ENCODE results near the gene MOXD1.

MOXD1 gene

GRCh38 chr6:132400883-132401617 lies at the start of gene MOXD1:
TSS of gene MOXD1 (minus strand) at chr6:132401475. CDS start at chr6:132401426, 49 bp downstream.
- in situ Hi-C loops (cut with HindIII; ENCODE audit: low sequenced_read_pairs) = no loop called here

DNA sequence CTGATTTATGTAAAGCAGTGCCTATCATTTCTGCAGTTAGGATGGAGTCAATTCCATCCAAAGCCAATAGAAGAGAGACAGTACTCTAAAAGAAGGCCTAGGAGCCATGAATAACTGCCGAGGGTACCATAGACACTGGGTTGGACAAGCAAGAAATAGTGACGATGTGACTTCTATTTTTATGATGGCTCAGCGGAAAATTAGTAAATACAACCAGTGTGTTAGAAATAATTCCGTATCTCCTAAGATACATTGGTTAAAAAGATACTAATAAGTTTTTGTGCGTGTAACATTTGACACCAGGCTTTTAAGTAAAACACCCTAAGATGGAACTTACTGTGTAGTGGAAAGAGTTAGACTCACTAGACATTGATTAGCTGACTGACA lies 45.6 kb upstream of the MOXD1 start:
- in situ Hi-C loops (cut with HindIII; ENCODE audit: low sequenced_read_pairs) = no loop called here

- in situ Hi-C loops (cut with HindIII; ENCODE audit: low sequenced_read_pairs) = no loop called here
These were observed 45.0 kb upstream of the MOXD1 start for GRCh38 chr6:132446141-132446854.

DNA sequence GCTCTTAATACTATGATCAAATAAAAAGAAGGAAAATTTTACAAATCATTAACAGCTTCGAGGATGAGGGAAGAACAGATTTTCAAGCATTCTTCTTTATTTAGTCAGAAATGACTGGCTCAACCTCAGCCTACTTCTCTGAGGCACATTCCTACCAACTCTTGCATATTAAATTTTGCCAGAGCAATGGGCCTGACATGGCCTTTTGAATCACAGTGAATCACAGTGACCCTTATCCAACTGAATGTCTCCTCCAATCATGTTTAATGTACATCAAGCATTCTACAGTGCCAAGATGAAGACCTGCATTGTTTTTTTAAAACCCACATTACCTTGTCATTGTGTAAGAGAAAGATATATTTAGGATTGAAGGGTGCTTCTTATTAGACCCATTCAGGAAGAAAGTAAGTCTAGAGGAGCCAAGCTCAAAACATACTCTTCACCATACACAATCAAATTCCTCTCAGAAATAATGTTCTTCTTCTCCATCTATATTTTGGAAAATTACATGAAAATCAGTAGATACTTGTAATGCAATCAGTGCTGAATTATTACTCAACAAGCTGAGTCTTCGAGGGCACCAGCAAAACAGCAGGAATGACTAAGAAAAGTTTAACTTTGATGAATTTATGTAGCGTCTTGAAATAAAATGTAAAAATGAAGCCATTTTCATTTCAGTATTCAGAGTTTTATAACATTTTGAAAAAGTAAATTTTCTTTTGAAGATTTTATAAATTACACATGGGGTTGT lies 44.1 kb upstream of the MOXD1 start:
- in situ Hi-C loops (cut with HindIII; ENCODE audit: low sequenced_read_pairs) = no loop called here

DNA sequence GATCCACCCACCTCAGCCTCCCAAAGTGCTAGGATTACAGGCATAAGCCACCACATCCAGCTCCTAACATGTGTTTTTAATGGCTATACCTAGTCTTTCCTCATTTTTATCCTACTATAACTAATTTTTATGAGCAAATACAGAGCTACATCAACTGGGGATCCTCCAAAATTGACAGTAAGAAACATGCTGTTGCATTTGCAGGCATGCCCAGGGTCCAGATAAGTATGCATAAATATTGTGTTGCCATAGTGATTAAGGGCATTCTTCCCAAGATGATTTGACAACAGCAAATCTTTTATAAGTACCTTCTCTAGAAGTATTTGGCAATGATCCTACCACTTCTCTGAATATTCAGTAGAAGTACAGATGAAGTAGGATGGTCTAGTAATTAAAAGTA lies 41.9 kb upstream of the MOXD1 start:
- in situ Hi-C loops (cut with HindIII; ENCODE audit: low sequenced_read_pairs) = no loop called here

DNA sequence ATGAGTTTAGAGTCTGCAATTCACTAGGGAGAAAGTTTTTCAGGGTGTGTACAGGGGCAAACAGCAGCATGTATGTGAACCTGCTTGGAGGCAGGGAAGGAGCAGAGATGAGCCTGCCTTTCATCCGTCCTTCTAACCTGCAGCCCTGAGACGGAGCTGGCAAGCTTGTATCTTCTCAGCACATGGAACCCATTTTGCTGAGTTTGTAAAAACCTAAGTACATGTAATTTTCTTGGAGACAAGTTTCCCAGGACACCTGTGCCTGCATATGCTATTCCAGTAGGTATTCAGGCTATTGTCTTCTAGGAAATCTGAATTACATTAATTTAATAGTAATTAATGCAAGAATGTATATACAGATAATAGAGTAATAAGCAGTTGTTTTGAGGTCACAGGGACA lies 28.8 kb upstream of the MOXD1 start:
- in situ Hi-C loops (cut with HindIII; ENCODE audit: low sequenced_read_pairs) = no loop called here

DNA sequence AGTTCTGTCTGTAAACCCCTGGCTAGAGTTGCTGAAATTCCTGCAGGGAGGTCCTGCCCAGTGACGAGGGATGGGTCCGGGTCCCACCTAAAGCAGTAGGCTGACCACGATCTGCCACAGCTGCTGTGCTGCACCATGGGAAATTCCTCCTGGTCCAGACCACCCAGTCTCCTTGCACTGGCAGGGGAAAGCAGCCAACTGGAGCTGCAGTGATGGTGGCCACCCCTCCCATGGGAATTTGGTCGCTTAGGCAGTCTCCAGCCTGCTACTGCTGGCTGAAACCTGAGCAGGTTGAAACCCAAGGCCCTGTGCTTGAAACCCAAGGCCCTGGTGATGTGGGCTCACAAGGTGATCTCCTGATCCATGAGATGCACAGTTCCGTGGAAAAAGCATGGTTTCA lies 23.9 kb upstream of the MOXD1 start:
- in situ Hi-C loops (cut with HindIII; ENCODE audit: low sequenced_read_pairs) = no loop called here

DNA sequence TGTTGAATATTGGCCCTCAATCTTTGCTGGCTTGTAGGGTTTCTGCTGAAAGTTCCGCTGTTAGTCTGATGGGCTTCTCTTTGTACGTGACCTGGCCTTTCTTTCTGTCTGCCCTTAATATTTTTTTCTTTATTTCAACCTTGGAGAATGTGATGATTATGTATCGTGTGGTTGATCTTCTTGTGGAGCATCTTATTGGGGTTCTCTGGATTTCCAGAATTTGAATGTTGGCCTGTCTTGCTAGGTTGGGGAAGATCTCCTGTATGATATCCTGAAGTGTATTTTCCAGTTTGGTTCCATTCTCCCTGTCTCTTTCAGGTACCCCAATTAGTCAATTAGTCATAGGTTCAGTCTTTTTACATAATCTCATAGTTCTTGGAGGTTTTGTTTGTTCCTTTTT lies 22.6 kb upstream of the MOXD1 start:
- in situ Hi-C loops (cut with HindIII; ENCODE audit: low sequenced_read_pairs) = no loop called here

GRCh38 chr6:132418235-132418965 lies 17.1 kb upstream of the MOXD1 start:
- in situ Hi-C loops (cut with HindIII; ENCODE audit: low sequenced_read_pairs) = no loop called here

GRCh38 chr6:132414761-132415160 lies 13.5 kb upstream of the MOXD1 start:
- in situ Hi-C loops (cut with HindIII; ENCODE audit: low sequenced_read_pairs) = no loop called here

GRCh38 chr6:132414322-132414721 lies 13.0 kb upstream of the MOXD1 start:
- in situ Hi-C loops (cut with HindIII; ENCODE audit: low sequenced_read_pairs) = no loop called here

DNA sequence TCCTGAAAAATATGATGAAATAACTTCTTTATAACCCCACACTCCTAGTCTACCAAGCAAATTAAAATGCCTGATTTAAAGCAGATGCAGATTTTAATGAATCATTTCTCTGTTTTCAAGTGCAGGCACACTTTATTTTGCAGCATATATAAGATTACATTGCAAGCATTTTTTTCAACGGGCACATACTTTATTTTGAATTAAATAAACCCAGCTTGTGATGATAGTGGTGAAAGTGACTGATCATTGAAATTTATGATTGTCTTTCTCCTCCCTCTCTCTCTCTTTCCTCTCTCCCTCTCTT lies 12.2 kb upstream of the MOXD1 start:
- in situ Hi-C loops (cut with HindIII; ENCODE audit: low sequenced_read_pairs) = no loop called here

DNA sequence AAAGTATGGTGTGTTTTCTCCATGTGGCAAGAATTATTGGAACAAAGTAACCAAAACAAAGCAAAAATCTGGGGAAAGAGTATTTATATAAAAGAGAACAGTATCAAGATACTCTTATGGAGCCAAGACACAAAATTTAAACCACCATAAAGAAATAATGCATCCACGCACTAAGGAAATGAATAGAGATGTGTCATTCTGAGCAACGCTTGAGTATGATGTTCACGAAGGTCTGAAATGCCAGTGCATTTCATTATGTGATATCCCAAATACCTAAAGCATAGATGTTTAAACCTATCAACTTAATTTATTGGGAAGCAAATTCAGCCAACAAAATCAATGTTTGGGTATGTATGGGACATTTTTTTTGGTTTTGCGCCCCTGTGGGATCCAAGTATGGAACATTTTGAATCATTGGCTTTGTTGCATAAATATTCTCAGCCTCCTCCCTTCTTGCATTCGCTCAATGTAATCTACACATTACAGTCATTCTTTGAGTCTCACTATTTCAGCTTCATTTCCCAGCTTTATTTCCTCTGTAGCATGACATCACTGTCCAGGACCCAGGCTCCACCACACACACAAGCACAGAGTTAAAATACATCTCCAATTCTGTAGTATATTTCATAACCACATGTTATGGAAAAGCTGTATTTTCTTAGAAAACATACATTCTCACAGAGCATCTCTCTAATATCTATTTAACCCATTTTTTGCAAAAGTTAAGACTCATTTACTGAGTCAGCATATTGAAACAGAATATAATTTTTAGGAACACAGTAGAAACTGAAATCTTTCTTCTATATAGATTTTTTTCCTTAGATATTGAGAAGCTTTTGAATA lies 11.6 kb upstream of the MOXD1 start:
- in situ Hi-C loops (cut with HindIII; ENCODE audit: low sequenced_read_pairs) = no loop called here

- in situ Hi-C loops (cut with HindIII; ENCODE audit: low sequenced_read_pairs) = no loop called here
These were observed 10.0 kb upstream of the MOXD1 start for GRCh38 chr6:132411296-132411695.

DNA sequence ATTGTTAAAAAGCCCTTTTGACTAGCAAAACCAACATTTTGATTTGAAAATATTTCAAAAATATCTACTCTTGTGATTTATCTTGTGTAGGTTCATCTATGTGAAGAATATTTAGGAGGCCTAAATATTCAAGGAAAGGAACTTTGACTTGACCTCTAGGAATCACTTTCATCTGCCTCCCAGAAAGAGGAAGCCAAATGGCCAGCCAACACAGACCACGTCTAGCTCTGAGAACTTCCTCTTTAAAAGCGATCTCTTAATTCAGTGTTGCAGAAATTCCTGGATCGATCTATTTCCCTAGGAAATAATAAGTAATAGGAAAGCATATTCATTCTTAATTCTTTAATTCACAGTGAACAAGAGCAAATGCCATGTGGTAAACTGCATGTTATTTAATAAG lies 9.6 kb upstream of the MOXD1 start:
- in situ Hi-C loops (cut with HindIII; ENCODE audit: low sequenced_read_pairs) = no loop called here

GRCh38 chr6:132405143-132405915 lies 4.1 kb upstream of the MOXD1 start:
- in situ Hi-C loops (cut with HindIII; ENCODE audit: low sequenced_read_pairs) = no loop called here

DNA sequence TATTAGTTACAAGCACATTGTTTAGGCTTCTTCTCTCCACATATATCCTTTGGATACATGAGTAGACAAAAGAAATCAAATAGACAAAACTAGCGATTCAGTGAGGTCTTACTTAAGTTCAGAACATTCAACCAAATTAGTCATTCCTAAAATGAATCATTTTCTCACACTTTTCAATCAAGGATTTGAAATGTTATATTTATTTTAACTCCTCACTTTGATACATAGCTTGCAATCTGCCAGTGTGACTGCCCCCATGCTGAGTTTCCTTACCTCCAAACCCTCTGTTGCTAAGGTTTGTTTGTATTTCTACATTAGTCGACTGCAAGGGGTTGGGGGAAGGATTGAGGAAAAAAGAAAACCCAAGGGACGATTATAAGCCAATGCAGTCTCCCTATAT lies 3.5 kb upstream of the MOXD1 start:
- in situ Hi-C loops (cut with HindIII; ENCODE audit: low sequenced_read_pairs) = no loop called here

DNA sequence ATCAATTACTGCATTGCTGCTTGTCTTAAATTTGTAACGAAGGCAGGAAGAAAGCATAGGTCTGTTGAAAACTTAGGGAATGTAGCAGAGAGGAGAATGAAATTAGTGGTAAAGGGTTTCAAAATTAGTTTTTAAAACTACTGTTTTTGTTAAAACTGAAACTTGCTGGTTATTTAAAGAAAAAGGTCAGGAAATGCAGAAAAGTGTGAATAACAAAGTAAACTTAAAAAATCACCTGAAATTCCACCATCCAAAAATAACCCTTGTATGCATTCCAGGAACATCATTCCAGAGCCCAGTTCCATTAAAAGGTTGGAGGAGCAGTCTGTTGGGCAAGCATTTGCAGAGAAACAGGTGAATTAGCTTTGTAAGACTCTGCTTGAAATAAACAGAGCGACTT lies 3.1 kb upstream of the MOXD1 start:
- in situ Hi-C loops (cut with HindIII; ENCODE audit: low sequenced_read_pairs) = no loop called here

GRCh38 chr6:132401618-132402285 lies 477 bp upstream of the MOXD1 start:
- in situ Hi-C loops (cut with HindIII; ENCODE audit: low sequenced_read_pairs) = no loop called here

Data from endothelial cell of hepatic sinusoid (primary cell).